MM.1S (cell line): ENCODE measurements around the gene MSRB3.

Experiments
- EZH2 ChIP-seq: fragments of 300-600 bp; sonication (generic); optimal IDR thresholded peaks from 2 replicates; pipeline ENCODE3; 2017; ENCODE audit warnings: low read depth, mild to moderate bottlenecking, antibody characterized with exemption, low read length, mixed read lengths
- EZH2phosphoT487 ChIP-seq: fragments of 300-600 bp; sonication (generic); IDR thresholded peaks from 2 replicates; pipeline ENCODE4 v1.6.1; 2018; ENCODE audit warnings: antibody characterized with exemption, low read length

- no peak for TF ChIP-seq EZH2
- TF ChIP-seq EZH2phosphoT487, result no peak
These were observed 124.7 kb downstream of the MSRB3 start for GRCh38 chr12:65403188-65403587.
